ENCODE data around the gene TNFRSF6B. TPM values are rescaled to one million over a fixed set of nuclear protein-coding genes. Genes with fewer than 3 reads are reported as not detected.
"Not testable (repeated sequence)": the region's sequence is repeated elsewhere in the genome, so short reads cannot be mapped to it uniquely, and the experiment has no call there.

TNFRSF6B gene
- total RNA-seq, 1 donor from 2014 or later = 2.8 TPM

- no peak for TF ChIP-seq CTCF (IDR thresholded peaks at IDR 0.05; ENCODE audit: insufficient read depth, low read depth, low read length)
- TF ChIP-seq EZH2 (IDR thresholded peaks at IDR 0.05; ENCODE audit: insufficient read depth, low read length) = no peak
- Mint-ChIP-seq H3K4me1 (ENCODE audit: low read depth, unreplicated experiment) (peaks cover 5% of the 10 kb centered on the region), H3K27ac (ENCODE audit: unreplicated experiment) (peak overlapping the region; percentile 62), H3K9me3 (ENCODE audit: unreplicated experiment) (peaks cover 3% of the 10 kb centered on the region), H3K36me3 (ENCODE audit: low read depth, unreplicated experiment) (peaks cover 1% of the 10 kb centered on the region), H3K4me3 (ENCODE audit: unreplicated experiment) (peak overlapping the region; percentile 95), H3K27me3 (ENCODE audit: low read depth, unreplicated experiment) (peaks cover 1% of the 10 kb centered on the region)
- no peaks in the 10 kb centered on the region for H3K27me3 ChIP-seq (ENCODE audit: insufficient read depth, low read length)
- FAIRE-seq = no peak
- H3K79me2 ChIP-seq (ENCODE audit: insufficient read depth, low read length) = peaks cover 41% of the 10 kb centered on the region
- peak overlapping the region; percentile 89 for H3K9ac ChIP-seq (ENCODE audit: low read length)
- H4K20me1 ChIP-seq (ENCODE audit: insufficient read depth, low read length) = peaks cover 4% of the 10 kb centered on the region
- DNase-seq (ENCODE audit: low read depth) = peak; percentile 47
- peaks cover 21% of the 10 kb centered on the region for H3K4me1 ChIP-seq (ENCODE audit: insufficient read depth, low read length)
- H3K4me2 ChIP-seq (ENCODE audit: low read length) = peak overlapping the region; percentile 98
- H2AFZ ChIP-seq (ENCODE audit: low read depth, low read length) = peak overlapping the region; percentile 99
- H3K4me3 ChIP-seq (ENCODE audit: insufficient read depth, low read depth, low read length) = peak overlapping the region; percentile 100
- H3K9me3 ChIP-seq (ENCODE audit: insufficient read depth, low read depth, low read length) = no peaks in the 10 kb centered on the region
- H3K36me3 ChIP-seq (ENCODE audit: insufficient read depth, low read length) = no peaks in the 10 kb centered on the region
- peak overlapping the region; percentile 84 for H3K27ac ChIP-seq (ENCODE audit: low read depth, low read length)
Measured at GRCh38 chr20:63658749-63659187, 37.7 kb upstream of the TNFRSF6B start.

DNA sequence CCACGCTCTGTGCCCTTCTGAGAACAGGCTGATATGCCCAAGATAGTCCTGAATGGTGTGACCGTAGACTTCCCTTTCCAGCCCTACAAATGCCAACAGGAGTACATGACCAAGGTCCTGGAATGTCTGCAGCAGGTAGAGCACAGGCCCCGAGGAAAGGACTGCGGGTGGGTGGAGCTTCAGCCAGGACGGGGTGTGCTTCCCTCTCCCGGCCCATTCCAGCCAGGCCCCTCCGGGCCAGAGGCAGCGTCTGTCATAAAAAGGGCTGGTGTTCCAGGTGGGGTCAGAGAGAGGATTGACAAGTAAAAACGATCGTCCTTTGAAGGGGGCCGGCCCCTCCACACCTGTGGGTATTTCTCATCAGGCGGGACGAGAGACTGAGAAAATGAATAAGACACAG, 37.1 kb upstream of the TNFRSF6B start:
- Histone ChIP-seq H3K4me3 (ENCODE audit: insufficient read depth, low read depth, low read length) (peak overlapping the region; percentile 100), H3K9ac (ENCODE audit: low read length) (peak overlapping the region; percentile 89), H3K4me1 (ENCODE audit: insufficient read depth, low read length) (peaks cover 21% of the 10 kb centered on the region), H3K9me3 (ENCODE audit: insufficient read depth, low read depth, low read length) (no peaks in the 10 kb centered on the region), H3K27ac (ENCODE audit: low read depth, low read length) (no peak overlapping the region), H3K36me3 (ENCODE audit: insufficient read depth, low read length) (no peaks in the 10 kb centered on the region), H4K20me1 (ENCODE audit: insufficient read depth, low read length) (peaks cover 4% of the 10 kb centered on the region), H3K79me2 (ENCODE audit: insufficient read depth, low read length) (peaks cover 45% of the 10 kb centered on the region), H2AFZ (ENCODE audit: low read depth, low read length) (no peak overlapping the region), H3K4me2 (ENCODE audit: low read length) (peak overlapping the region; percentile 98), H3K27me3 (ENCODE audit: insufficient read depth, low read length) (no peaks in the 10 kb centered on the region)
- H3K36me3 Mint-ChIP-seq (ENCODE audit: low read depth, unreplicated experiment) = peaks cover 1% of the 10 kb centered on the region
- no peak for DNase-seq (ENCODE audit: low read depth)
- H3K9me3 Mint-ChIP-seq (ENCODE audit: unreplicated experiment) = peaks cover 3% of the 10 kb centered on the region
- TF ChIP-seq CTCF (IDR thresholded peaks at IDR 0.05; ENCODE audit: insufficient read depth, low read depth, low read length) = no peak
- no peak for TF ChIP-seq EZH2 (IDR thresholded peaks at IDR 0.05; ENCODE audit: insufficient read depth, low read length)
- H3K4me3 Mint-ChIP-seq (ENCODE audit: unreplicated experiment) = peak overlapping the region; percentile 95
- peak overlapping the region; percentile 53 for H3K27ac Mint-ChIP-seq (ENCODE audit: unreplicated experiment)
- peaks cover 1% of the 10 kb centered on the region for H3K27me3 Mint-ChIP-seq (ENCODE audit: low read depth, unreplicated experiment)
- H3K4me1 Mint-ChIP-seq (ENCODE audit: low read depth, unreplicated experiment) = peaks cover 2% of the 10 kb centered on the region
- no peak for FAIRE-seq

DNA sequence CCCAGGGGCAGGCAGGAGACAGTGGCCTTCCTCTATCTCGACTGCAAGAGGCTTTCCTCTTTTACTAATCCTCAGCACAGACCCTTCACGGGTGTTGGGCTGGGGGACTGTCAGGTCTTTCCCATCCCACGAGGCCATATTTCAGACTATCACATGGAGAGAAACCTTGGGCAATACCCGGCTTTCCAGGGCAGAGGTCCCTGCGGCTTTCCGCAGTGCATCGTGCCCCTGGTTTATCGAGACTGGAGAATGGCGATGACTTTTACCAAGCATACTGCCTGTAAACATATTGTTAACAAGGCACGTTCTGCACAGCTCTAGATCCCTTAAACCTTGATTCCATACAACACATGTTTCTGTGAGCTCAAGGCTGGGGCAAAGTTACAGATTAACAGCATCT, 36.3 kb upstream of the TNFRSF6B start:
- not testable (repeated sequence) for DNase-seq (ENCODE audit: low read depth); H4K20me1 ChIP-seq (ENCODE audit: insufficient read depth, low read length); H3K9me3 ChIP-seq (ENCODE audit: insufficient read depth, low read depth, low read length); H3K4me2 ChIP-seq (ENCODE audit: low read length); H3K36me3 Mint-ChIP-seq (ENCODE audit: low read depth, unreplicated experiment); H3K9me3 Mint-ChIP-seq (ENCODE audit: unreplicated experiment); FAIRE-seq; H3K4me1 Mint-ChIP-seq (ENCODE audit: low read depth, unreplicated experiment); H3K27me3 ChIP-seq (ENCODE audit: insufficient read depth, low read length); H3K4me3 ChIP-seq (ENCODE audit: insufficient read depth, low read depth, low read length); H2AFZ ChIP-seq (ENCODE audit: low read depth, low read length); H3K27me3 Mint-ChIP-seq (ENCODE audit: low read depth, unreplicated experiment); H3K27ac Mint-ChIP-seq (ENCODE audit: unreplicated experiment); H3K9ac ChIP-seq (ENCODE audit: low read length); H3K27ac ChIP-seq (ENCODE audit: low read depth, low read length); H3K36me3 ChIP-seq (ENCODE audit: insufficient read depth, low read length)
- peaks cover 21% of the 10 kb centered on the region for H3K4me1 ChIP-seq (ENCODE audit: insufficient read depth, low read length)
- H3K79me2 ChIP-seq (ENCODE audit: insufficient read depth, low read length) = peaks cover 51% of the 10 kb centered on the region
- peak overlapping the region; percentile 95 for H3K4me3 Mint-ChIP-seq (ENCODE audit: unreplicated experiment)

All from astrocyte (in vitro differentiated cells and primary cell).